HG03457 (cell line): ENCODE data around the gene ZNF141.
"Not testable (repeated sequence)": the region's sequence is repeated elsewhere in the genome, so short reads cannot be mapped to it uniquely, and the experiment has no call there.

Experiments used
- ATAC-seq: cut with Tn5 transposase; IDR thresholded peaks from one replicate; pipeline ENCODE4 v1.9.1; 2021; ENCODE audit warnings: moderate number of reproducible peaks; ENCODE audit not compliant: unreplicated experiment

ZNF141 gene

DNA sequence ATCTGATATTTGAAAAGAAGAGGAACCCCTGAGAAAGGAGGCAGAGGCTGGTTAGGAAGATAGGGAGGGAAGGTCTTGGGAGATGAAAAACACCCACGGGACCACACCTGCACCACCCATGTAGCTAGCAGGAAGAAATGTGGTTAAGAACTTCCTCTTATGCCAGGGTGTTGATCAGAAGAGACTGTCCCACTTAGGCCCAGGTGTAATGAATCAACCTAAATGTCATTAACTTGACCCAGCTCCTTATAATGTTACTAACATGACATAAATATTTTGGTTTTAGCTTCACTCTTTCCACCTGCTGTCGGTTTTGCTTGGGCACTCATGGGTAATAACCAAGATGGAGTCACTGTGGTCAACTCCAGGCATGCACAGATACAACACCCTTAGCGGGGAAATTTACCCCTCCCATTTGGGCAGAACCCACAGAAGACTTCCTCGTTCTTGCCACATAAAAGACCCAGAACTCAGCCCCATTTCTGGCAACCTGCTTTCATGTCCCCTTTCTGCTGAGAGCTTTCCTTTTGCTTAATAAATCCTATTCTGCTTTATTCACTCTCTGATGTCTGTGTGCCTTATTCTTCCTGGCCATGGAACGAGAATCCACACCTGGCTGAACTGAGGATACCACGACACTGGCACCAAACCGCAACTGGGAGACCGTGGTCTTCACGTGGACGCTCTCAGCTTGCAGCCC lies 46.8 kb downstream of the ZNF141 start:
- no peak for ATAC-seq

DNA sequence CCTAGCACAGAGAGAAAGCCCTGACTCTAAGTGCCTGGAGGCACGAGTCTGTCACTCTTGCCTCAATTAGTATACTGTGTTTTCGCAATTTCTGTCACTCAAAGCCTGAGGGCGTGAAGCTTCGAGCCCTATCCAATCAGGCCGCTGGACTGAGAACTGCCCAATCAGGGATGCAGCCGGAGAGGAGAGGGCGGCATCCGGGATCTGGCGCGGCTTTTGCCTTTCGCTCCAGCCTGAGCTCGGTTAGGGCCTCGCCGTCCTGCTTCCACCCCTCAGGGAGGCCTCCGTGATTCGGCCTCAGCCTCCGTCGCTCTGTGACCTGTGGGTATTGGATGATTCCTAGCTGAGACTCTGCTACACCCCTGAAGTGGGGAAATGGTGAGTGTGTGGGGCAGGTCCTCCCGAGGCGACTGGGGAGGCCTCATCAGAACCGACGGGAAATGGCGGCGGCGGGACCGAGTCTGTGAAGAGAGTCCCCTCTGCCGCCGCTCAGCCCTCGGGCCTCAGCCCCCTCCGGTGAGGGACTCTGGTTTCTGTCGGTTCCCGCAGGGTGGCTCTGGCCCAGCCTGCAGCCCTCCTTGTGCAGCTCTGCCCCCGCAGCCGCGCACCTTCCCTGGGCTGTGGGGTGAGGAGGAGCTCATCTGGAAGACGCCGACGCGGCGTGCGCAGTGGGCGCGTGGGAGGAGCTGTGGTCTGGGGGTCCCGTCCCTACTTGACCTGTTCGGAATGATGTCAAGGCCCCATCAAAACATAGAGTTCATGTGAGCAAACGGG lies 48.5 kb downstream of the ZNF141 start:
- ATAC-seq: no peak

DNA sequence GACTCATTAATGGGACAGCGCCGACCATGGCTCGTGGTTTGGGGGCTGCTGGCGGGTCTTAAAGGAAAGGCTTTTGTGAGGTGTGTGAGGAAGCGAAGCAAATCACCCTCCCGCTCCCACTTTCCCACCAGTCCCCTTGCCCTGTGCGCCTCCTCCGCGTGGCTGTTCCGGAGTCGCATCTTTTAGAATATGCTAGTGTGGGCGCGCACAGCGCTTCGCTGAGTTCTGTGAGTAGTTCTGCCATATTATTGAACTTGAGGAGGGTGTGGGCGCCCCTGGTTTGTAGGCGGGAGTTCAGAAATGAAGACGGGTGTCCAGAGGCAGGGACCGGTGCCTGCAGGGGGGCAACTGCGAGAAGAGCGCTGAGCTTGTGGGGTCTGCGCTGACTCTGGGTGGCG lies 49.1 kb downstream of the ZNF141 start:
- no peak for ATAC-seq

DNA sequence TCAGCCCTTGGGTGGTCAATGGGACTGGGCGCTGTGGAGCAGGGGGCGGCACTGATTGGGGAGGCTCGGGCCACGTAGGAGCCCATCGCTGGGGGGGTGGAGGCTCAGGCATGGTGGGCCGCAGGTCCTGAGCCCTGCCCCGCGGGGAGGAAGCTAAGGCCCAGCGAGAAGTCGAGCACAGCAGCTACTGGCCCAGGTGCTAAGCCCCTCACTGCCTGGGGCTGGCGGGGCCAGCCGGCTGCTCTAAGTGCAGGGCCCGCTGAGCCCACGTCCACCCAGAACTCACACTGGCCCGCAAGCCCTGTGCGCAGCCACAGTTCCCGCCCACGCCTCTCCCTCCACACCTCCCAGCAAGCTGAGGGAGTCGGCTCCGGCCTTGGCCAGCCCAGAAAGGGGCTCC lies 66.4 kb downstream of the ZNF141 start:
- no peak for ATAC-seq

DNA sequence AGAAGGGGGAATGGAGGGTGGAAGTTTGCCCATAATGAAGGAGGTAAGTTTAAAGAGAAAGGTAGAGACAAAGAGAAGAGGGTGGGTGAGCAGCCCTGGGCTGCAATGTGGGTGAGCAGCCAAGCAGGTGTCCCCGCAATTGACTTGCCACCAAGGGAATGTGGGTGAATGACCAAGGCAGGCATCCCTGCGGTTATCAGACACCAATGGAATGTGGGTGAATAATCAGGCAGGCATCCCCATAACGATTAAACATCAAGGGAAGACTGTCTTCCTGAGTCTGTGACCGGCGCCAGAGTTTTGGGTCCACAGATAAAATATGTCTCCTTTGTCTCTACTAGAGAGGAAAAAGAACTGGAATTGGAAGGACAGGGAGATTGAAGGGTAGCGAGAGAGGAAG lies 70.7 kb downstream of the ZNF141 start:
- not testable (repeated sequence) for ATAC-seq

DNA sequence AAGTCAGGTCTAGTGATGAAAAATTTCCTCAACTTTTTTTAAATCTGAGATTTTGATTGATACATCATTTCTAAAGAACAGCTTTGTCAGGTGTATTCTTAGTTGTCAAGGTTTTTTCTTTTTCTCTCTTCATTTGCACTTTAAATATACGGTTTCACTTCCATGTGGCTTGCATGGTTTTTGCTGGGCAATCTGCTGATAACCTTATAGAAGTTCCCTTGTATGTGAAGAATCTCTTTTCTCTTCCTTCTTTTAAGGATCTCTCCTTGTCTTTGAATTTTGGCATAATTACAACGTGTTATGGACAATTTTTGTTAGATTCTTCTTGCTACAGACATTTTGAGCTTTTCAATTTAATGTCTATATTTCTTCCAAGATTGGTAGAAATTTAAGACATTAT lies 85.0 kb downstream of the ZNF141 start:
- no peak for ATAC-seq
